Measurements from ENCODE around the gene TRMT61A.

DNA sequence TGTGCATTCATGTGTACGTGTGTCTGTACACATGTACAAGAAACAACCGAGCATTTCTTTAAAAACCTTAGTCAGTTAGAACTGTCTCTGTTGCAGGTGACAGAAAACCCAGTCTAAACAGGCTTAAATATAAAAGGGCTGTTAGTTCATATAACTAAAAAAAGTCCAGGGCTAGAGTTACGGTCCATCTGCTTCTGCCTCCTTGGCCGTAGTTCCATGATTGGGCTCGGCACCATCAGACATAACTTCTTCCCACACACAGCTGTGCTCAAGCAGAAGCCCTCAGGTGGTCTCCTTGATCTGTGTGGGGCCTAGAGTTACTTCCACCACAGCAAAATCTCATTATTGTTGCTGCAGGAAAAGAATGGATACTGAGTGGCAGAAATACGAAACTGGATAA, 40.9 kb upstream of the TRMT61A start:
- no peak for TF ChIP-seq EZH2 (IDR thresholded peaks at IDR 0.05; ENCODE audit: insufficient read depth, poor library complexity, severe bottlenecking)
- no peak for TF ChIP-seq EZH2phosphoT487 (IDR thresholded peaks at IDR 0.05; ENCODE audit: insufficient read depth, low read depth)
